Activated T-cell treated with anti-CD3 and anti-CD28 coated beads, Interleukin-2, amount 50 U/mL, for 4 hours (primary cell): ENCODE measurements around the gene TMEM190. TPM values are rescaled to one million over a fixed set of nuclear protein-coding genes. Genes with fewer than 3 reads are reported as not detected.

Experiments
- ATAC-seq, 2 donors: fragments of 200-7000 bp; cut with Tn5 transposase; one replicate each; pipeline ENCODE4 v1.10.0; 2021
- DNase-seq: peaks from one replicate; pipeline ENCODE4 v3.0.0-alpha.2; 2020
- H3K27me3 Mint-ChIP-seq: one replicate; pipeline ENCODE4 v1.8.0; 2021; ENCODE audit warnings: low read depth, mixed read lengths
- H3K36me3 Mint-ChIP-seq: one replicate; pipeline ENCODE4 v1.8.0; 2022; ENCODE audit warnings: mixed read lengths; ENCODE audit not compliant: insufficient read depth
- H3K4me1 Mint-ChIP-seq: one replicate; pipeline ENCODE4 v1.8.0; 2021; ENCODE audit warnings: low read depth, mixed read lengths
- H3K4me3 Mint-ChIP-seq: one replicate; pipeline ENCODE4 v1.8.0; 2021; ENCODE audit warnings: mild to moderate bottlenecking, moderate library complexity, mixed read lengths
- H3K9me3 Mint-ChIP-seq: one replicate; pipeline ENCODE4 v1.8.0; 2021; ENCODE audit warnings: mixed read lengths
- total RNA-seq, 3 donors: library from RNA; stranded (reverse); gene quantifications; one replicate each; pipeline ENCODE4 v1.2.1, GENCODE V29; 2021

Gene TMEM190
- total RNA-seq, 3 donors from 2014 or later, result not detected

DNA sequence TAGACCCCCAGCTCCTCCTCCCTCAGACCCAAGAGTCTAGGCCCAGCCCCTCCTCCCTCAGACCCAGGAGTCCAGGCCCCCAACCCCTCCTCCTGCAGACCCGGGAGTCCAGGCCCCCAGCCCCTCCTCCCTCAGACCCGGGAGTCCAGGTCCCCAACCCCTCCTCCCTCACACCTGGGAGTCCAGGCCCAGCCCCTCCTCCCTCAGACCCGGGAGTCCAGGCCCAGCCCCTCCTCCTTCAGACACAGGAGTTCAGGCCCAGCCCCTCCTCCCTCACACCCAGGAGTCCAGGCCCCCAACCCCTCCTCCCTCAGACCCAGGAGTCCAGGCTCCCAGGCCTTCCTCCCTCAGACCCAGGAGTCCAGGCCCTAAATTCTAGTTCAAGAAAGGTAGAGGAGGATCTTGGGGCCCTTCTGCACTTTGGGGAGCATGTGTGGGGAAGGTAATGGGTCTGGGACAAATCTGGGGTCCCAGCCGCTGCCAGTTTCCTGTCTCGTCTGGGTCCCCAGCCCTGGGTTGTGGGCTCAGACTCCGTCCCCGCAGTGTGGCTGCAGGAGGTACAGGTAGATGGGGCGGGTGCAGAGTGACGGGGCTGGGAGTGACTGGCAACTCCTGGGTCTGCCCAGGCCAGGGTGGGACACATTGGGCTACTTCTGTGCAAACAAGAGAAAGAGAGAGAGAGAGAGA, 3.2 kb upstream of the TMEM190 start:
- Mint-ChIP-seq H3K4me1 (peaks cover 8% of the 10 kb centered on the region), H3K36me3 (no peaks in the 10 kb centered on the region), H3K4me3 (no peak overlapping the region), H3K27me3 (peaks cover 45% of the 10 kb centered on the region), H3K9me3 (no peaks in the 10 kb centered on the region)
- no peak for ATAC-seq
- no peak for DNase-seq

GRCh38 chr19:55373993-55374757, 2.5 kb upstream of the TMEM190 start:
- DNase-seq (no peak), ATAC-seq (no peak)
- Mint-ChIP-seq H3K4me3 (no peak overlapping the region), H3K9me3 (no peaks in the 10 kb centered on the region), H3K4me1 (peaks cover 8% of the 10 kb centered on the region), H3K27me3 (peaks cover 40% of the 10 kb centered on the region), H3K36me3 (no peaks in the 10 kb centered on the region)

DNA sequence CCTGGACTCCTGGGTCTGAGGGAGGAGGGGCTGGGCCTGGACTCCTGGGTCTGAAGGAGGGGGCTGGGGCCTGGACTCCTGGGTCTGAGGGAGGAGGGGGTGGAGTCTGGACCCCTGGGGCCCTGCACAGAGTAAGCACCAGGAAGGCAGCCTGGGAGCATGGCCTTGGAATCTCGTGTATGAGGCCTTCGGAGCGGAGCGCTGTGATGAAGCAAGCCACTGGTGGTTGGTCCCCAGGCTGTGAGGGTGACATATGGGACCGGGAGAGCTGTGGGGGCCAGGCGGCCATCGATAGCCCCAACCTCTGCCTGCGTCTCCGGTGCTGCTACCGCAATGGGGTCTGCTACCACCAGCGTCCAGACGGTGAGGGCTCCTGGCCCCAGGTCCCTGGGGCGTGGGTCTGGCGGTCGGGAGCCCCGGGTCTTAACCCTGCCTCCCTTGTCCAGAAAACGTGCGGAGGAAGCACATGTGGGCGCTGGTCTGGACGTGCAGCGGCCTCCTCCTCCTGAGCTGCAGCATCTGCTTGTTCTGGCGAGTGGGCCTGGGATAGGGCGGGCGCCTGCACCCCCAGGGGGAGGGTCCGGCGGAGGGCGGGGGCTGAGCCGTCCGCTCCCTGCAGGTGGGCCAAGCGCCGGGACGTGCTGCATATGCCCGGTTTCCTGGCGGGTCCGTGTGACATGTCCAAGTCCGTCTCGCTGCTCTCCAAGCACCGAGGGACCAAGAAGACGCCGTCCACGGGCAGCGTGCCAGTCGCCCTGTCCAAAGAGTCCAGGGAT, 918 bp downstream of the TMEM190 start:
- H3K4me3 Mint-ChIP-seq, result no peak overlapping the region
- peaks cover 14% of the 10 kb centered on the region for H3K27me3 Mint-ChIP-seq
- DNase-seq (no peak), ATAC-seq (no peak)
- H3K4me1 Mint-ChIP-seq, result peaks cover 11% of the 10 kb centered on the region
- H3K36me3 Mint-ChIP-seq, result no peaks in the 10 kb centered on the region
- H3K9me3 Mint-ChIP-seq, result no peaks in the 10 kb centered on the region

- ATAC-seq, result no peak
- Mint-ChIP-seq H3K9me3 (no peaks in the 10 kb centered on the region), H3K4me3 (no peak overlapping the region), H3K4me1 (peaks cover 17% of the 10 kb centered on the region), H3K36me3 (no peaks in the 10 kb centered on the region), H3K27me3 (peaks cover 8% of the 10 kb centered on the region)
- DNase-seq, result no peak
Measured at GRCh38 chr19:55379174-55379573, 2.5 kb downstream of the TMEM190 start.

DNA sequence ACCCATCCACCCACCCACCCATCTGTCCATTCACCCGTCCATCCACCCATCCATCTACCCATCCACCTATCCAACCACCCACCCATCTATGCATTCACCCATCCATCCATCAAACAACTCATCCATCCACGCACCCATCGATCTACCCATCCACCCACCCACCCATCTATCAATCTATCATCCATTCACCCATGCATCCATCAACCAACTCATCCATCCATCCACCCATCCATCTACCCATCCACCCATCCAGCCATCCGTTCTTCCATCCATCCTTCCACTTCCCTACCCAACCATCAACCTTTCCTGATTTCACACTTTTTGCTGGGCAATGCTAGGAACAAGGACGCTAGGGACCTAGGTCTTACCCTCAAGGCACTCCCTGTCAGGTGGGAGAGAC, 5.4 kb downstream of the TMEM190 start:
- Mint-ChIP-seq H3K4me3 (peak overlapping the region; percentile 86), H3K27me3 (no peaks in the 10 kb centered on the region), H3K4me1 (peaks cover 30% of the 10 kb centered on the region), H3K36me3 (peaks cover 14% of the 10 kb centered on the region), H3K9me3 (no peaks in the 10 kb centered on the region)
- ATAC-seq (no peak), DNase-seq (no peak)

DNA sequence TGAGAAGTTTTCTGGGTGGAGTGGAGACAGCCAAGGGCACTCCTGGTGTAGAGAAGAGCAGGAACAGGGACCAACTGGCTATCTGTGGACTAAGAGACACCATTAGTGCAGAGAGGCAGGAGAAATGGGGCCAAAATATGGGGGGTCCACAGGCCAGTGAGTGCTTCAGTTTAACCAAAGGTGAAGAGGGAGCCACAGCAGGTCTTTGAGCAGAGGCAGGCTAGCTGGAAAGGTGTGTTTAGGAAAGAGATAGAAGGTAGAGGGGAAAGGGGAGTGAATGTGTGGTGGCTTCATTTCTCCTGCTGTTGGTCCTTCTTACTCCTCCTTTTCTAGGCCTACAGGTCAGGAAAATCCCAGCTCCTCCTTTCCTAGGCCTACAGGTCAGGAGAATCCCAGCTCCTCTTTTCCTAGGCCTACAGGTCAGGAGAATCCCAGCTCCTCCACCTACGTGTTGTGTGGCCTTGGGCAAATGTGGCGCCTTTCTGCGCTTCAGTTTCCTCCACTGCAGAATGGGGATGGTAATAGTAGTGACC, 6.0 kb downstream of the TMEM190 start:
- peaks cover 20% of the 10 kb centered on the region for H3K36me3 Mint-ChIP-seq
- no peaks in the 10 kb centered on the region for H3K9me3 Mint-ChIP-seq
- ATAC-seq, result no peak
- DNase-seq, result no peak
- peaks cover 36% of the 10 kb centered on the region for H3K4me1 Mint-ChIP-seq
- no peaks in the 10 kb centered on the region for H3K27me3 Mint-ChIP-seq
- peak overlapping the region; percentile 86 for H3K4me3 Mint-ChIP-seq

- ATAC-seq (peak; percentile 11), DNase-seq (peak; percentile 35)
- peaks cover 44% of the 10 kb centered on the region for H3K4me1 Mint-ChIP-seq
- H3K27me3 Mint-ChIP-seq, result no peaks in the 10 kb centered on the region
- H3K4me3 Mint-ChIP-seq, result peak overlapping the region; percentile 86
- peaks cover 23% of the 10 kb centered on the region for H3K36me3 Mint-ChIP-seq
- H3K9me3 Mint-ChIP-seq, result no peaks in the 10 kb centered on the region
Measured at GRCh38 chr19:55383279-55384130, 6.9 kb downstream of the TMEM190 start.

- H3K4me1 Mint-ChIP-seq, result peaks cover 52% of the 10 kb centered on the region
- H3K27me3 Mint-ChIP-seq, result no peaks in the 10 kb centered on the region
- H3K9me3 Mint-ChIP-seq, result no peaks in the 10 kb centered on the region
- H3K36me3 Mint-ChIP-seq, result peaks cover 24% of the 10 kb centered on the region
- peak within 1 kb of the TSS; percentile 100 for H3K4me3 Mint-ChIP-seq
- DNase-seq, result no peak
- ATAC-seq, result peak; percentile 6 to 24
Measured at GRCh38 chr19:55384131-55384919, 7.7 kb downstream of the TMEM190 start, which contains the start of gene TMEM238. TMEM238 (minus strand) TSS chr19:55384292; CDS start chr19:55384259, 33 bp downstream.

GRCh38 chr19:55384920-55385723, 8.5 kb downstream of the TMEM190 start:
- Mint-ChIP-seq H3K9me3 (no peaks in the 10 kb centered on the region), H3K36me3 (peaks cover 31% of the 10 kb centered on the region), H3K27me3 (no peaks in the 10 kb centered on the region), H3K4me1 (peaks cover 59% of the 10 kb centered on the region), H3K4me3 (peak overlapping the region; percentile 100)
- ATAC-seq, result peak; percentile 77
- DNase-seq, result peak; percentile 92

GRCh38 chr19:55385724-55386492, 9.3 kb downstream of the TMEM190 start, which contains the start of gene RPL28:
RPL28 (plus strand) TSS chr19:55385932; CDS start chr19:55386358, 426 bp downstream.
- H3K4me3 Mint-ChIP-seq, result peak within 1 kb of the TSS; percentile 100
- H3K36me3 Mint-ChIP-seq, result peaks cover 32% of the 10 kb centered on the region
- no peaks in the 10 kb centered on the region for H3K9me3 Mint-ChIP-seq
- ATAC-seq (peak; percentile 75), DNase-seq (peak; percentile 97)
- no peaks in the 10 kb centered on the region for H3K27me3 Mint-ChIP-seq
- H3K4me1 Mint-ChIP-seq, result peaks cover 64% of the 10 kb centered on the region

DNA sequence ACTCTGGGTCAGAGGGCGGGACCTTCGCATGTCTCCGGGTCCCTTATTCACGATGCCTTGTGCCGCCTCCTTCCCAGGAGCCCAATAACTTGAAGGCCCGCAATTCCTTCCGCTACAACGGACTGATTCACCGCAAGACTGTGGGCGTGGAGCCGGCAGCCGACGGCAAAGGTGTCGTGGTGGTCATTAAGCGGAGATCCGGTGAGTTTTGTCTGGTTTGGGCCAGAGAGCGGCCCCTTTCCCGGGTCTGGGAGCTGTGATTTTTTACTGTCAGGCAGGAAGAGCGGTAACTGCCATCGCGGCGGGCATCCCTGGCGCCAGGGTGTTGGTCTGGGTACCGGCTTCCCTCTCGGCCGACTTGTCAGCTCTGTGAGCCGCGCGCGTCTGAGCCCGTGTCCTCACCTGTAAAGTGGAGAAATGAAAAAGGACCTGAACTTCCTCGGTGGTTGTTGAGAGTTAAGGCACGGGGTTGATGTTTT, 9.9 kb downstream of the TMEM190 start:
- Mint-ChIP-seq H3K36me3 (peaks cover 32% of the 10 kb centered on the region), H3K4me3 (peak overlapping the region; percentile 100), H3K4me1 (peaks cover 66% of the 10 kb centered on the region), H3K27me3 (no peaks in the 10 kb centered on the region), H3K9me3 (no peaks in the 10 kb centered on the region)
- ATAC-seq (no peak), DNase-seq (no peak)
